ENCODE results near the gene OTULIN. TPM values are rescaled to one million over a fixed set of nuclear protein-coding genes. Genes with fewer than 3 reads are reported as not detected.

Gene OTULIN
- total and polyA plus RNA-seq, 4 donors, result 8.6 to 44.4 (median 12.1) TPM

DNA sequence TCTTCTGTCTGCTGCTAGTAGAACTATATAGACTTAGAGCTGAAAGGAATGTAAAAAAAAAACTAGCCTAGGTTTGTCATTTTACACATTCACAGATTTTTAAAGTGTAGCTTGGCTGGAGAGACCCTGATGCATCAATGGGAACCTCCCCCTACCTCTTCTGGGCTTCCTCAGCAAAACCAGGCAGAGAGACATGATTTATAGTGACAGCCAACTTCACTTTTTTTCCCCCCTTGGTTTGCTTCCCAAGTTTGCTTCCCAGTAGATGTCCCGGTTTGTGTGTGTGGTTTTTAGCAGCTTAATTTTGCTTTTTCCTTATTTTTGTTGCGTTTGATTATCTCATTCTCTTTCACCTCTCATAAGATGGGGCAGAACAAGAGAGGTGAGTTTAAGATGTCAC is 1.8 kb downstream of the OTULIN start:
- 50% methylated on average over 2 of the region's 2 CpGs for WGBS
- Histone ChIP-seq H3K4me3 (ENCODE audit: low read depth in 1 of 3, low read length in 3 of 3) (no peak overlapping the region), H3K27ac (ENCODE audit: low read depth in 1 of 2, low read length in 2 of 2) (peak overlapping the region; percentile 95 to 97), H3K36me3 (ENCODE audit: control insufficient read depth in 4 of 4, insufficient read depth in 3 of 4, low read depth in 1 of 4, low read length in 3 of 4) (no peaks in the 10 kb centered on the region), H3K4me1 (ENCODE audit: control insufficient read depth in 4 of 4, insufficient read depth in 4 of 4, low read length in 3 of 4) (peaks cover 12 to 58% (median 43%) of the 10 kb centered on the region in 4 donors), H3K9me3 (ENCODE audit: control insufficient read depth in 4 of 4, low read length in 3 of 4) (no peaks in the 10 kb centered on the region), H3K9ac (ENCODE audit: low read depth in 1 of 2, low read length in 2 of 2) (peak overlapping the region in 1 of 2 donors; percentile 56), H3K27me3 (ENCODE audit: control insufficient read depth in 4 of 4, insufficient read depth in 4 of 4, low read length in 3 of 4) (no peaks in the 10 kb centered on the region)
- TF ChIP-seq YY1 (IDR thresholded peaks at IDR 0.05) (peak; percentile 3), JUND (IDR thresholded peaks at IDR 0.05) (no peak), HNF4G (IDR thresholded peaks at IDR 0.05) (no peak)
- TF ChIP-seq, protein P1, sequence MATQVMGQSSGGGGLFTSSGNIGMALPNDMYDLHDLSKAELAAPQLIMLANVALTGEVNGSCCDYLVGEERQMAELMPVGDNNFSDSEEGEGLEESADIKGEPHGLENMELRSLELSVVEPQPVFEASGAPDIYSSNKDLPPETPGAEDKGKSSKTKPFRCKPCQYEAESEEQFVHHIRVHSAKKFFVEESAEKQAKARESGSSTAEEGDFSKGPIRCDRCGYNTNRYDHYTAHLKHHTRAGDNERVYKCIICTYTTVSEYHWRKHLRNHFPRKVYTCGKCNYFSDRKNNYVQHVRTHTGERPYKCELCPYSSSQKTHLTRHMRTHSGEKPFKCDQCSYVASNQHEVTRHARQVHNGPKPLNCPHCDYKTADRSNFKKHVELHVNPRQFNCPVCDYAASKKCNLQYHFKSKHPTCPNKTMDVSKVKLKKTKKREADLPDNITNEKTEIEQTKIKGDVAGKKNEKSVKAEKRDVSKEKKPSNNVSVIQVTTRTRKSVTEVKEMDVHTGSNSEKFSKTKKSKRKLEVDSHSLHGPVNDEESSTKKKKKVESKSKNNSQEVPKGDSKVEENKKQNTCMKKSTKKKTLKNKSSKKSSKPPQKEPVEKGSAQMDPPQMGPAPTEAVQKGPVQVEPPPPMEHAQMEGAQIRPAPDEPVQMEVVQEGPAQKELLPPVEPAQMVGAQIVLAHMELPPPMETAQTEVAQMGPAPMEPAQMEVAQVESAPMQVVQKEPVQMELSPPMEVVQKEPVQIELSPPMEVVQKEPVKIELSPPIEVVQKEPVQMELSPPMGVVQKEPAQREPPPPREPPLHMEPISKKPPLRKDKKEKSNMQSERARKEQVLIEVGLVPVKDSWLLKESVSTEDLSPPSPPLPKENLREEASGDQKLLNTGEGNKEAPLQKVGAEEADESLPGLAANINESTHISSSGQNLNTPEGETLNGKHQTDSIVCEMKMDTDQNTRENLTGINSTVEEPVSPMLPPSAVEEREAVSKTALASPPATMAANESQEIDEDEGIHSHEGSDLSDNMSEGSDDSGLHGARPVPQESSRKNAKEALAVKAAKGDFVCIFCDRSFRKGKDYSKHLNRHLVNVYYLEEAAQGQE (IDR thresholded peaks at IDR 0.05), result no peak
- DNase-seq (ENCODE audit: low spot score), result no peak

DNA sequence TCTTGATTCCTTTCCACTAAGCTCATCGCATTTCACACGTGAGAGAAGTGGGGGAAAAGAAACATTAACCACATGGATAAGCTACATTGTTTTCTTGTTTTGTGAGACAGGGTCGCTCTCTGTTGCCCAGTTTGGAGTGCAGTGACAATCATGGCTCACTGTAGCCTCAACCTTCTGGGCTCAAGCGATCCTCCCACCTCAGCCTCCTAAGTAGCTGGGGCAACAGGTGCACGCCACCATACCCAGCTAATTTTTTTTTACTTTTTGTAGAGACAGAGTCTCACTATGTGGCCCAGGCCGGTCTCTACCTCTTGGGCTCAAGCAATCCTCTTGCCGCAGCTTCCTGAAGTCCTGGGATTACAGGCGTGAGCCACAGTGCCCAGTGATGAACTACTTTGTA is 2.8 kb downstream of the OTULIN start:
- Histone ChIP-seq H3K27me3 (ENCODE audit: control insufficient read depth in 4 of 4, insufficient read depth in 4 of 4, low read length in 3 of 4) (no peaks in the 10 kb centered on the region), H3K4me1 (ENCODE audit: control insufficient read depth in 4 of 4, insufficient read depth in 4 of 4, low read length in 3 of 4) (peaks cover 16 to 68% (median 52%) of the 10 kb centered on the region in 4 donors), H3K36me3 (ENCODE audit: control insufficient read depth in 4 of 4, insufficient read depth in 3 of 4, low read depth in 1 of 4, low read length in 3 of 4) (no peaks in the 10 kb centered on the region), H3K9ac (ENCODE audit: low read depth in 1 of 2, low read length in 2 of 2) (no peak overlapping the region), H3K4me3 (ENCODE audit: low read depth in 1 of 3, low read length in 3 of 3) (no peak overlapping the region), H3K27ac (ENCODE audit: low read depth in 1 of 2, low read length in 2 of 2) (peak overlapping the region; percentile 95 to 97), H3K9me3 (ENCODE audit: control insufficient read depth in 4 of 4, low read length in 3 of 4) (no peaks in the 10 kb centered on the region)
- TF ChIP-seq YY1 (IDR thresholded peaks at IDR 0.05) (no peak), FOXA2 (IDR thresholded peaks at IDR 0.05) (no peak), EGR1 (IDR thresholded peaks at IDR 0.05; ENCODE audit: low read depth in 2 of 2) (no peak), RAD21 (IDR thresholded peaks at IDR 0.05) (no peak), HNF4A (conservative IDR thresholded peaks at IDR 0.05) (no peak), NR2F2 (IDR thresholded peaks at IDR 0.05) (no peak), CTCF (IDR thresholded peaks at IDR 0.05; ENCODE audit: low read depth, low read length, missing input control) (no peak), ATF3 (IDR thresholded peaks at IDR 0.05) (no peak), SP1 (IDR thresholded peaks at IDR 0.05) (no peak), RXRA (IDR thresholded peaks at IDR 0.05) (no peak)
- no peak for DNase-seq (ENCODE audit: low spot score)
- WGBS, result 81% methylated on average over 8 of the region's 8 CpGs

- H3K27ac ChIP-seq (ENCODE audit: low read depth in 1 of 2, low read length in 2 of 2), result peak overlapping the region; percentile 95 to 97
- DNase-seq (ENCODE audit: low spot score), result no peak
- no peaks in the 10 kb centered on the region for H3K36me3 ChIP-seq (ENCODE audit: control insufficient read depth in 4 of 4, insufficient read depth in 3 of 4, low read depth in 1 of 4, low read length in 3 of 4)
- H3K9ac ChIP-seq (ENCODE audit: low read depth in 1 of 2, low read length in 2 of 2), result peak overlapping the region in 1 of 2 donors; percentile 16
- H3K4me3 ChIP-seq (ENCODE audit: low read depth in 1 of 3, low read length in 3 of 3), result no peak overlapping the region
- WGBS, result 69% methylated on average over 1 of the region's 1 CpG
- peaks cover 19 to 73% (median 57%) of the 10 kb centered on the region in 4 donors for H3K4me1 ChIP-seq (ENCODE audit: control insufficient read depth in 4 of 4, insufficient read depth in 4 of 4, low read length in 3 of 4)
- no peaks in the 10 kb centered on the region for H3K27me3 ChIP-seq (ENCODE audit: control insufficient read depth in 4 of 4, insufficient read depth in 4 of 4, low read length in 3 of 4)
- H3K9me3 ChIP-seq (ENCODE audit: control insufficient read depth in 4 of 4, low read length in 3 of 4), result no peaks in the 10 kb centered on the region
- TF ChIP-seq GABPA (IDR thresholded peaks at IDR 0.05 in 1 of 2, conservative IDR thresholded peaks at IDR 0.05 in 1 of 2) (no peak), YY1 (IDR thresholded peaks at IDR 0.05) (no peak), RAD21 (IDR thresholded peaks at IDR 0.05) (no peak), ATF3 (IDR thresholded peaks at IDR 0.05) (no peak), TAF1 (conservative IDR thresholded peaks at IDR 0.05) (no peak), NR2F2 (IDR thresholded peaks at IDR 0.05) (no peak), EGR1 (IDR thresholded peaks at IDR 0.05; ENCODE audit: low read depth in 2 of 2) (no peak), FOXA1 (IDR thresholded peaks at IDR 0.05) (no peak), JUND (IDR thresholded peaks at IDR 0.05) (no peak), SP1 (IDR thresholded peaks at IDR 0.05) (no peak), HNF4A (conservative IDR thresholded peaks at IDR 0.05) (no peak), RXRA (IDR thresholded peaks at IDR 0.05) (no peak), FOXA2 (IDR thresholded peaks at IDR 0.05) (no peak), HNF4G (IDR thresholded peaks at IDR 0.05) (no peak)
- TF ChIP-seq, protein P2, sequence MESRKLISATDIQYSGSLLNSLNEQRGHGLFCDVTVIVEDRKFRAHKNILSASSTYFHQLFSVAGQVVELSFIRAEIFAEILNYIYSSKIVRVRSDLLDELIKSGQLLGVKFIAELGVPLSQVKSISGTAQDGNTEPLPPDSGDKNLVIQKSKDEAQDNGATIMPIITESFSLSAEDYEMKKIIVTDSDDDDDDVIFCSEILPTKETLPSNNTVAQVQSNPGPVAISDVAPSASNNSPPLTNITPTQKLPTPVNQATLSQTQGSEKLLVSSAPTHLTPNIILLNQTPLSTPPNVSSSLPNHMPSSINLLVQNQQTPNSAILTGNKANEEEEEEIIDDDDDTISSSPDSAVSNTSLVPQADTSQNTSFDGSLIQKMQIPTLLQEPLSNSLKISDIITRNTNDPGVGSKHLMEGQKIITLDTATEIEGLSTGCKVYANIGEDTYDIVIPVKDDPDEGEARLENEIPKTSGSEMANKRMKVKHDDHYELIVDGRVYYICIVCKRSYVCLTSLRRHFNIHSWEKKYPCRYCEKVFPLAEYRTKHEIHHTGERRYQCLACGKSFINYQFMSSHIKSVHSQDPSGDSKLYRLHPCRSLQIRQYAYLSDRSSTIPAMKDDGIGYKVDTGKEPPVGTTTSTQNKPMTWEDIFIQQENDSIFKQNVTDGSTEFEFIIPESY (IDR thresholded peaks at IDR 0.05), result no peak
- TF ChIP-seq, protein P3, sequence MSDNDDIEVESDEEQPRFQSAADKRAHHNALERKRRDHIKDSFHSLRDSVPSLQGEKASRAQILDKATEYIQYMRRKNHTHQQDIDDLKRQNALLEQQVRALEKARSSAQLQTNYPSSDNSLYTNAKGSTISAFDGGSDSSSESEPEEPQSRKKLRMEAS (IDR thresholded peaks at IDR 0.05), result no peak
Measured at GRCh38 chr5:14667770-14668169, 3.3 kb downstream of the OTULIN start.

All from liver (tissue), 9 donors.